Endothelial cell of hepatic sinusoid (primary cell): ENCODE data around the gene DSCAM.
"Not testable (repeated sequence)": the region's sequence is repeated elsewhere in the genome, so short reads cannot be mapped to it uniquely, and the experiment has no call there.

Source experiments
- in situ Hi-C: cut with HindIII; loops from 2 replicates; pipeline ENCODE4 v1.10.0; 2017; ENCODE audit warnings: low sequenced_read_pairs

Gene DSCAM

DNA sequence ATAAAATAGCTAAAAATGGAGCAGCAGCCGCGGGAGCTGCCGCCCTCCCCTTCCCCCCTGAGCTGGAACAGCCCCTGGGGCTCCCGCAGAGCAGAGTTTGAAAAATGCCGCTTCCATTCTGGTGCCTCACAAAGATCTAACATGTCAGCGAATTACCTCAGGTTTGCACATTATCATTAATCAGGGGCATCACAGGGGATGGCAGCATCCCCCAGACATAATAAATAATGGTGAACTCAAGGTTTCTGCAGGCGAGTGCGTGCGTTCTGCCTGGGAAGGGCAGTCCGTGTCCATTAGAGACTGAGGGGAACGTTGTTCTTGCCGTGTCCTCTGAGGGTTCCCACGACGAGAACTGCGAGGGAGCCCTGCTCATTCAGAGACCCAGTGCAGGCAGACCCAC lies 372.4 kb downstream of the DSCAM start:
- in situ Hi-C loops, result no loop called here

DNA sequence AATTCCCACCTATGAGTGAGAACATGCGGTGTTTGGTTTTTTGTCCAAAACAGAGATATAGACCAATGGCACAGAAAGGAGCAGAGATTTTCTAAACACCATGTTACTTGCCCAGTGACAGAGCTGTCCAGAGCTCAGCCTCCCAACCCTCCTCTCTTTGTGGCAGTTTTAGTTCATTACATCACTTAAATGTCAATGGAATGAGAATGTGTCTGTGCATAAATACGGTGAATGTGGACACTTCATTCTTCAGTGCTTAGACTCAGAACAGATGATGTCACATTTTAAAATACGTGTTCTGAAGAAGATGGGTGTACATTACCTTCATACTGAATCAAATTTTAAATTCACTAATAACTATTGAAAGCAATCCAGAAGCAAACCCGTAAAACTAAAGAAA lies 374.9 kb downstream of the DSCAM start:
- in situ Hi-C loops, result no loop called here

DNA sequence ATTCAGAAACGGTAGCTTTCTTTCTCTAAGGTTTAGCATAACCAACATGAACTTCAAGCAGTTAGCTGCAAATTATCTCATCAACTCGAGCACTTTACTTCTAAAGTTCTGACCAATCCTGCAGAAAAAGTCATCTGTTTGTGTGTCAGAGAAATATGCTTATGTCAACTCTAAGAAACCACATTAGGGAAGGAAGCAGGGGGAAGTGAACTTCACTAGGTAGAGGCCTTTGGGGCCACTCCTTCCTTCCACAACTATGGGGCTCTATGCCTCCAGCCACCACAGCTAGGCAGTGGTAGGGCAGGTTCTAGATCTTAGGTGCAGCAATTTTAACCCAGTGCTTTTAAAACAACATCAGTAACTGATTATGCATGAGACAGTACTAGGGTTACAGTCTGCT lies 375.9 kb downstream of the DSCAM start:
- in situ Hi-C loops, result no loop called here

DNA sequence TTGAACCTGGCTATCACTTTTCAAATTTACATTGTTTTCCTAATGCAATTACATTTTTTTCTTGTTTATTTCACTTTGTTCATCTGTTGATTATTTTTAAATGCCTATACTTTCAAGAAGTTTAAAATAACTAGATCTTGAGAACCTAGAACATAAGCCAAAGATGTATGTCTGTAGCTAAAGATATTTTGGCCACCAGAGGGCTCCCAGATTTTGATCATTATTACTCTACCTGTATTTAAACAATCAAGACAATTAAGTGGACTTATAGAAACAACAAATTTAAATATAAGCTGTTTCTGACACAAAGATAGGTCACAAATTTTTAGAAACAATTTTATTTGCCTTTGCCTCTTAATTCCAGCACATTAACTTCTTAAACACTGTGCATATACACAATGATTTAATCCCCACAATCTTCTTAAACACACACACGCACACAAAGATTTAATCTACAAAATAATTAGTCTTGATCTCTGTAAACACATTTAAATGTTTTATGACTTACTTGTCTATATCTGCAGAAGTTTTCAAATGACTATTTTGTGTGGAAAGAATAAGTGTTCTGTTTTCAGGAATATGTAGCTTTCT lies 380.0 kb downstream of the DSCAM start:
- in situ Hi-C loops, result no loop called here

DNA sequence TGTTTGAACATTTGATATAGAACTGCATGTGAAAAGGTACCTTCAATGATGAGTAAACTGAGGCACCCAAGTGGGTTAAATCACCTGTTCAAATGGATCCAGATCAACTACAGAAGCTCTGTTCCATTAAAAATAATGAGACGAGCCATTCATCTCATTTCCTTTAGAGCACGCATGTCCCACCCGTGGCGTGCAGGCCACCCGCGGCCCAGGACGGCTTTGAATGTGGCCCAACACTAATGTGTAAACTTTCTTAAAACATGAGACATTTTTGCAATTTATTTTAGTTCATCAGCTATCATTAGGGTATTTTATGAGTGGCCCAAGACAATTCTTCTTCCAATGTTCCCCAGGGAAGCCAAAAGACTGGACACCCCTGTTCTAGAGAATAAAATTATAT lies 381.6 kb downstream of the DSCAM start:
- in situ Hi-C loops, result no loop called here

DNA sequence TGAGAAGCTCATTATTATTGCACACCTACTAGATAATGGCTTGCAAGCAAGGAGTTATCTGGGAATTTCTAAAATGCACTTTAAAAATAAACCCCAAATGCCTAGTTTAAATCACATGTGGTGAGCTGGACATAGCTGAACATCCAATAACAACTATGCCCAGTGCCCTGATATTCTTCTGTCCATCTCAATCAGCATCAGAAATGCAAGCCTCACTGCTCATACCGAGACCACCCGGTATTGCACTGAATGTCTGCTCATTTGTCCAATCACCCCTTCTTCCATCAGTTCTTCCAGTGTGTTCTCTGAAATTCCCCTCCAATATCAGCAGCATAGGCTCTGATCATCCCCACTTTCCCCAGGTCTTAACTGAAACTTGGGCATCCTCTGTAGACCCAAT lies 383.8 kb downstream of the DSCAM start:
- in situ Hi-C loops, result no loop called here

DNA sequence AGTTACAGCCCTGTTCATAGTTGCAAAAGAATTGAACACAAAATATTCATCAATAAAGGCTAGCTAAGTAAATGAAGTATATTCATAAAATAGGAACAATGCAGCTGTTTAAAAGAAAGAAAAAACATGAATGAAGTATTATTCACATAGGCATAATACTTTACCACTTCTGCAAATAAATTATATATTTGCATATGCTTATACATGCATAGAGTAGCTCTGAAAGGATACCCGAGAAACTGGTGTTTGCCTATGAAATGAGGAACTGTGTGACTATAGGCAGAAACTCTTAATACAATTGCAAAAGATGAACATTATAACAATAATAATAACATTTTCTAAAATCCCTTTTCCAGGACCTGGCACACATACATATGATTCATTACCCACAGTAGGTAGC lies 385.9 kb downstream of the DSCAM start:
- in situ Hi-C loops, result no loop called here

DNA sequence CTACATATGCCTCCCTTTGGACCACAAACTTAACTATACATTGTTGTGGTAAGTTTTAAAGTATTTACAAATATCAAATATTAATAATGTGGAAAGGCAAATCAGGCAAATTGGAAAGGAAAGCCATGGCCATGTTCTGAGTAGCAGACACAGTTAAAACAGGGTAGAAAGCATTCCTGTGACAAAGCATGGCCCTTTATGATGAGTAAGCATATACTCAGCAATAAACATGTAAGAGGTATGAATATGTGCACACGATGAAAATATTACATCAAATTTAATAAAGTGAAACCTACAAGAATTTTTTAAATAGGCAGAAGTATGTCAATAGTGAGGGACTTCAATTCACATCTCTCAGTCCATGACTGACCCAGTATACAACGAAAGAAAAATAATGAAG lies 389.2 kb downstream of the DSCAM start:
- in situ Hi-C loops, result no loop called here

DNA sequence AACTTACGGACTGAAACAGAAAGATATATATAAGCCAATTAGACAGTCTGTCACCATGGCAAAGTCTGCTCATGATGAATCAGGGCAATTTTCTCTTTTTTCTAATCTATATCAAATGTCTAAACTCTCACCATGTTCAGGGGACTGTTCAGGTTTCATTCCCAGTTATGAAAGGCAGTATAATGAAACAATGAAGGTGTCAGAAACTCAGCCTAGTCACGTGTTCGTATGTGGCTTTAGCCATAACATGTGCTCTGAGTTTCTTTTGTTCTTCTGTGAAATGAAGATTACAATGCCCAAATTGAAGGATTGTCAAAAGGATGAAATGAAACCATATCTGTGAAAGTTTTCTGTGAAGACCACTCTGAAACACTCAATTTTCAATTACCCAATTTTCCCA lies 392.9 kb downstream of the DSCAM start:
- in situ Hi-C loops, result no loop called here

DNA sequence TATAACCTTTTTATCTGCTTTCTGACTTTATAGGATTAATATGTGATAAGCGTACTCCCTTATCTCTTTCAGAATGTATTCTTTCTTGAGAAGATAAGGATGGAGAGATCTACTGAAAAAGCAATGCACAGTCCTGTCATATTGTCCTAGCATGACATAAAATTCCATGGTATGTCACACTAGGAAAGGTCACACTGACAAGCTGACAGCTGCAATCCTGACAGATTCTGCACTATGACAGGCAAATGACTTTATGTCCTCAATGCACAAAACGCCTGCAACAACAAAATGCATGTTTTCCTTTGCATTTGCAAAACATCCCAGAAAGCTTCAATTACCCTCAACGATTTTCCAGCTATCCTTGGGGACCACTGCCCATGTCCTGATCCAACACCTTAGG lies 393.8 kb downstream of the DSCAM start:
- in situ Hi-C loops, result no loop called here

DNA sequence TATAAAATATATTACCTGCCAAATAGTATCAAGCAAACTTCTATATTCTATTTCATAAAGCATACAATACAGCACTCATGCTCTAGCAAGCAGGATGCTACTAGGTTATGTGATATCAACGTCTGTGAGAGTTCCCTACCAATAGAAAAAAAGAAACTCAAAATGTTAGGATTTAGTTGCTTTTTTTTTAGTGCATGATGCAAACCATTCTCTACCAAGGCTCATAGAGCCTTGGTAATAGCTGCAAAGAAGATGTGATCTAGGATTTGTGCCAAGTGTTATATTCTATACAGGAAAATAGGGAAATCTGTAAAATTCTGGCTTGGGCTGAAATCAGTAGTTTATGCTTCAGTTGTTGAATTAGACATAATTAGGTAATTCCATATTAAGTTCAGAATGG lies 394.4 kb downstream of the DSCAM start:
- in situ Hi-C loops, result no loop called here

DNA sequence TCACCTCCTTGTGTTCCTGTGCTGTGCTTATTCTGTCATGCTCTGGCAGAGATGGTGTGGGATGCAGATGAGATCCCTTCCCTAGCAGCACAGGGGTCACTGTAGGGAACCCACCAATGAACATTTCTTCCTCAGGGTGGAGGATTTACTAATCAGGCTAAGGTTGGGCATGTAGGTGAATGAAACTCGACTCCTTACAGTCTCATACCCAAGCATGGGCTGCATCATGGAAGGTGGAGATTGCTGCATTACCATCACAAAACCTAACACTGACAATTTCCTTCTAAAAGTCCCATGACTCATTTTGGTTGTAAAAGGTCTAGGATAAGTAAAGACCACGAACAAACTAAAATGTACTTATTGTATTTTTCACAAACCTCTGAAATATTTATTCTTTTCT lies 399.9 kb downstream of the DSCAM start:
- in situ Hi-C loops, result no loop called here

DNA sequence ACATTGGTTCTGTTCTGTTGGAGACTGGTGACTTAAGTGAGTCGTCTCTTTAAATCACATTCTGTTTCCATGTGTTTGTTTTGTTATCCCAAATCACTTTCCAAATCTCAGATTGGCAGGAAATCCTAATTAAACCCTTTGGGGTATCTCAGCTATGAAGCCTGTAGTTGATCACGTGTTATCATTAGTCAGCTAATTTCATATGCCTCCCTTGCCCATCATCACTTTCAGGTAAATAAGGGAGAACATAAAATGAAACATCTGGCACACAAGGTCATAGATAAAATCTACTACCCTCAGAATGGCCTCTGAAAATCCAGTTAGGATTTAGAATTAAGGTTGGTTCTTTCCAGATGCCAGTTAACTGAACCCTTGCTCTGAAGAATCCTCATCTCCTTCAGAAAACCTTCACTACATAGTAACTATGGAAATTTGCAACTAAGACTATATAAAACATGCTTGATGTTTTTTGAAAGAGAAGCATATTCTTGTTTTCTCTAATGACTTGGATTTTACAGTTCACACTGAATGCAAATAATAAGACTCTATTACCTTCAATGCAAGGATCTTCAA lies 401.5 kb downstream of the DSCAM start:
- in situ Hi-C loops, result no loop called here

DNA sequence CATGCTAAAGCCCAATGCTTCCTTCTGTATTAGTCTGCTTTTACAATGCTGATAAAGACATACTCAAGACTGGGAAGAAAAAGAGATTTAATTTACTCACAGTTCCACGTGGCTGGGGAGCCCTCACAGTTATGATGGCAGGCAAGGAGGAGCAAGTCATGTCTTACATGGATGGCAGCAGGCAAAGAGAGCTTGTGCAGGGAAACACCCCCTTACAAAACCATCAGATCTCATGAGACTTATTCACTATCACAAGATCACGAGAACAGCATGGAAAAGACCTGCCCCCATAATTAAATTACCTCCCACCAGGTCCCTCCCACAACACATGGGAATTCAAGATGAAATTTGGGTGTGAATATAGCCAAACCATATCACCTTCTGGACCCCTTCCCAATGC lies 407.4 kb downstream of the DSCAM start:
- in situ Hi-C loops, result not testable (repeated sequence)

DNA sequence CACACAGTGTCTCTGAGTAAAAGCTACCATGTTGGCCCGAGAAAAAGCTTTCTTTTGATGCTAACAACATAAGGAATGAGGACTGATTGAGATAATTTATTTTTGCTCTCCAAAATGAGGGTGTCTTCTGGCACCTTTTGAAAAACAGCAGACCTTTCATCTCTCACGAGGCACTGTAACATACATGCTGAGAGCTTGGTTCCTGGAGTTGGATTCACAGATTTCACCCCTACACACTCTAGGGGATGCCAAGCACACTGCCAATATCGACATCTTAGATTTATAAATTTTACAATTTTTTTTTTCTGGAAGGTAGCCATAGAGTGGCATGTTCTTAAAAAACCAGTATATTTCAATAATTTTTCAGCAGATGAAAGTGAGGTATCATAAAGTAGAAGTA lies 408.3 kb downstream of the DSCAM start:
- in situ Hi-C loops, result no loop called here

DNA sequence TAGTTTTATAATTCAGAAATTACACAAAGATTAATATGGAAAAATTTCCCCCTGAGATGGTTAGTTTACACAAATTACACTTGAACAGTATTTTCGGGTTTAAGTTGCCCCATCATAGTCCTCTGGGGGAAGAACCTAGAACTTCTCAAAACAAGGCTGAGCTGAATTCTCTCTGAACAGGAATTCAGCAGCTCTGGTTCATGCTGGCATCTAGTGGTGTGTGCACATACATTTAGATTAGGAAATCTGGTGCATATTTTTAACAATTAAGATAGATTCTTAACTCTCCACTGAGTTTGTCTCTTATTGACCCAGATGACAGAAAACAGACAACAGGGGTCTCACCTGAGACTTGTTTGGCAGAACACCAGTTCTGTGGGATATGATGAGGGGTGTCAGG lies 410.7 kb downstream of the DSCAM start:
- in situ Hi-C loops, result no loop called here

DNA sequence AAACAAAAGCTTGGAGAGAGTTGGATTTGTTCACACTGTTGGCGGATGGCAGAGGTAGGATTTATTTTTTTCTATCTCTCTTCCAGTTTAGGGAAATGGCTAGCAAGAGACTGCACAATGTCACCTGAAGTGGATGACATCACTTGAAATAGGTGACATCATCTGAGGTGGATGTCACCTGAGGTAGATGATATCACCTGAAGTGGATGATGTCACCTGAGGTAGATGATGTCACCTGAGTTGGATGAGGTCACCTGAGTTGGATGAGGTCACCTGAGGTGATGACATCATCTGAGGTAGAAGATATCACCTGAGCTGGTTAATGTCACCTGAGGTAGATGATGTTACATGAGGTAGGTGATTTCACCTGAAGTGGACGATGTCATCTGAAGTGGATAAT lies 413.4 kb downstream of the DSCAM start:
- in situ Hi-C loops, result no loop called here

DNA sequence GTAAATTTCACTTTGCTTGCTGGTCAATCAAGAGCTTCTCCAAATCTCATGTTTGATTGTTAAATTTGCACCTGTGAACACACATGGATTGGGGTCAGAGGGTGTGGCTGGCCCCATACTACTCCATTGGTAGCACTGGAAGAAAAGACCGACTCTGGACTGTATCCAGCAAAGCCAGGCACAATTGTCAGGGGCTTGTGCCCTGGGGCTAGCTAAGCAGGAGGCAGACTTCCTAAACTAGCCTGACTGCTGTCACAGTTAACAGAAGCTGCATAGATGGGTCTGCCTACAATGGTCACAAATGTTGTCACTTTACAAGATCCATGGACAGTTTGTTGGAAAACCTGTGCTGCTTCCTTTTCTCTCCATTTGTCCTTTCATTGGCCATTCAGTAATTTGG lies 421.0 kb downstream of the DSCAM start:
- in situ Hi-C loops, result no loop called here

DNA sequence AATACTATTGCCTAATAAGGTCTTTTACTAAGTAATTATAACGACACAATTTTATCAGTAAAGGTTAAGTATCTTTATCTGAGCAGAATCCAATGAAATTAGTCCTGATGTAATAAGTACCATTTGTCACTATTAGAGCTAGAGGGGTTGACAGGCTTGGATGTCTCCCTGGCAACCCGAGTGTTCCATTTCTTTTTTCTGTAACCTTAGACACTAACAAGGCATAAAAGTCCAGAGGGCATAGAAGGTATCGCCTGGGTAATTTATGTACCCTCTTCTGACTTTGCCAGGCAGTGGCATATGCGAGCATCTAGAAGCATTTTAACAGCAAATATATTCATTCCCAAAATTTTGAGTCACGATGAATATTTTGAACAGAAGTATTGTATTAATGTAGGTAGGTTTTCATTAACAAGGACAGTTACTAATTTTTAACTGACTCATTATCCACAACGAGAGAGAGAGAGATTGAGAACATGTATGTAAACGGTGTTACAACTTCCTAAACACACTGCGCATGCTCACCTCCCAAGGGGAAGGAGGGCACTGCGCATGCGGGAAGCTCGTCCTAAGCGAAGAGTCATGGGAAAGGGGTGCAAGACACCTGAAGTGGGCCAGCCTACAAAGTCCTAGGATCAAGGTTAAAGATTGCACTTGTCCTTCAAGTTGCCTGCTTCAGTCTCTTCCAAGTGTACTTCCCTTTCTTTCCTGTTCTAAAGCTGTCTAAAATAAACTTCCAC lies 423.9 kb downstream of the DSCAM start:
- in situ Hi-C loops, result no loop called here

DNA sequence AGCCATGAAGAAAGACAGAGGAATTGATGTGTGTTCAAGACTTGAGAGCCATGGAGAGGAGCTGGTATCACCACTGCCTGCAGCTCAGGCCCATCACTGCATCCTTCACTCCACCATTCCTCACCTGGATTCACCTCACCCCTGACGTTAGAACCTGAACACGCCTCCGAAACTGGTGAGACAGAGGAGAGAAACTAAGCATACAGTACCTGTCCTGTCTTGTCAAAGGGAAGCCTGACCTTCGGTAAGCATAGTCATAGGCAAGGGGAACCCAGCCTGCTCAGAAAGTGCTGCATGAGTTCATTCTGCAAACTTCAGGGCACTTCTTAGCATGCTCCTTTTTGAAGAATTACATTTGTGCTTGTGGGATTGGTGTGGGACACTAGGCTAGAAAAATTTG lies 425.8 kb downstream of the DSCAM start:
- in situ Hi-C loops, result no loop called here

DNA sequence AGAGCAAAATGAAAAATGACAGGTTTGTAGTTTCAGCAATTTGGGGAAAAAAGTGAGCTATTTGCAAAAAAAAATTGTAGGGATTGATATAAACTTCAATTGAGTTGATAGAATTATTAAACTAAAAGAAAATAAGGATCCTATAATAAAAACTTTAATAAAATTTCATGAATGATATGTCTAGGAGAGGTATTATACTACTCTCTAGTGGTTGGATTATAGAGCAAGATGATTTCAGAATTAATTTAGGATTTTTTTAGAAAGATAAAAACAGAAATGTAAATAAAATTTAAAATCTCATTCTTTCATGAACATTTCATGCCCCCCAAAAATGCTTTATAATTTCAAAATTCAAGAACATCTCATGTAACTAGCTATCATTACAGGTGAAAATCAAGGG lies 430.4 kb downstream of the DSCAM start:
- in situ Hi-C loops, result no loop called here

DNA sequence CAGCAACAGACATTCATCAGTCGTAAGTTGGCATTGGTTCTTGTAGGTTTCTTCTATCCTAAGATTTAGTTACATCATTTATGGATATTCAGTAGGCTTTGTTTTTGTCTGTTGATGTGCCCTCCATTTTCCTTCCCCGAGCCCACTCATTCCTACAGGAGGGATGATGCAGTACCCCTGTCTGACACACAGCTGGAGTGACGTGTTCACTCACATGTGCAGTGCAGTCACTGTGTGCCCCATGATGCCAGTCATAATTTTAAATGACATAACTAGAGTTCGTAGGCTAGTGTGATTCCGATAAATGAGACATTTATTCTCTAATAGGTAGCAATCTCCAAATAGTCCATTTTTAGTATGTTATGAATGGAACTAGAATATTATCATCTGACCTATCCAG lies 438.4 kb downstream of the DSCAM start:
- in situ Hi-C loops, result no loop called here

DNA sequence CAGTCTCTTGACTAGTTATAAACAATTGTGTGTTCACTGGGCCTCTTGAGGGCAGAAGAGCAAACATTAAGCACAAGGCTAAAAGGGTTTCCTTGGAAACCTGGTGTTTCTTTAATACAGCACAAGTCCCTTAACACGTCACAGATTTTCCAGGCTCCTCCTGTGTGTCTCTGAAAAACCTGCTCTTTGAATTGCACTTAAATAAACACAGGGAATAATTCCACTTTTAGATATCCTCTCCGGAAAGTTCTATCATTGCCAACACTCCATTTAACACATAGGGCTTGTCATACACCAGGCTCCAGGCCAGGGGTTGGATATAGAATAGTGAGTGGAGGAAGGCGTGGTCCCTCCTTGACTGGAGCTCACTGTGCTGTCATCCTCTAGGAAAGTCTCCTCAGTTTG lies 442.6 kb downstream of the DSCAM start:
- in situ Hi-C loops, result no loop called here
